GM12864 (cell line): ENCODE results near the gene FAM83E.

Experiments
- DNase-seq: peaks from one replicate; pipeline ENCODE4 v3.0.0-alpha.2; 2011; ENCODE audit warnings: low read depth
- H3K4me3 ChIP-seq: 2 replicates; pipeline ENCODE4 v1.5.1; 2011; ENCODE audit warnings: mild to moderate bottlenecking, low read depth, low read length, control low read depth
- CTCF ChIP-seq: IDR thresholded peaks from 2 replicates; pipeline ENCODE4 v1.5.1; 2011; ENCODE audit warnings: low read depth, mild to moderate bottlenecking, moderate library complexity, low read length, control low read depth, inconsistent platforms; ENCODE audit errors: missing control alignments

FAM83E gene

GRCh38 chr19:48614436-48615230, at the start of gene FAM83E:
FAM83E (minus strand) TSS chr19:48615076; CDS start chr19:48613372, 1,704 bp downstream.
- no peak for DNase-seq
- no peak within 1 kb of the TSS for H3K4me3 ChIP-seq
- no peak for TF ChIP-seq CTCF

- DNase-seq, result no peak
- no peak for TF ChIP-seq CTCF
- no peak overlapping the region for H3K4me3 ChIP-seq
Measured at GRCh38 chr19:48664476-48664875, 49.6 kb upstream of the FAM83E start.

GRCh38 chr19:48663667-48664066, 48.8 kb upstream of the FAM83E start:
- DNase-seq, result no peak
- TF ChIP-seq CTCF, result no peak
- H3K4me3 ChIP-seq, result no peak overlapping the region

- TF ChIP-seq CTCF, result no peak
- H3K4me3 ChIP-seq, result no peak overlapping the region
- DNase-seq, result no peak
Measured at GRCh38 chr19:48661711-48662090, 46.8 kb upstream of the FAM83E start.

- H3K4me3 ChIP-seq, result no peak overlapping the region
- peak; percentile 91 for DNase-seq
Measured at GRCh38 chr19:48660852-48661710, 46.2 kb upstream of the FAM83E start.

GRCh38 chr19:48659768-48660167, 44.9 kb upstream of the FAM83E start:
- TF ChIP-seq CTCF, result no peak
- no peak for DNase-seq
- H3K4me3 ChIP-seq, result no peak overlapping the region

More at GRCh38 chr19:48660852-48661710, 46.2 kb upstream of the FAM83E start:
- TF ChIP-seq CTCF, result no peak
